SJCRH30 (cell line): Measurements from ENCODE around the gene CIB2. TPM values are rescaled to one million over a fixed set of nuclear protein-coding genes. Genes with fewer than 3 reads are reported as not detected.

ENCODE experiments used
- DNase-seq, 2 experiments: peaks; one replicate each; pipeline ENCODE4 v3.0.0-alpha.2; 2015 to 2020
- H3K27ac ChIP-seq: fragments of 250-450 bp; sonication (Bioruptor Pico); 2 replicates; pipeline ENCODE4 v1.5.1; 2020; ENCODE audit warnings: mild to moderate bottlenecking, moderate library complexity
- H3K27me3 ChIP-seq: fragments of 250-450 bp; sonication (Bioruptor Pico); 2 replicates; pipeline ENCODE4 v1.5.1; 2020; ENCODE audit warnings: mild to moderate bottlenecking, moderate library complexity
- H3K36me3 ChIP-seq: fragments of 250-450 bp; sonication (Bioruptor Pico); 2 replicates; pipeline ENCODE4 v1.5.1; 2020; ENCODE audit warnings: mild to moderate bottlenecking, moderate library complexity
- H3K4me1 ChIP-seq: fragments of 250-450 bp; sonication (Bioruptor Pico); 2 replicates; pipeline ENCODE4 v1.5.1; 2020; ENCODE audit warnings: mild to moderate bottlenecking, moderate library complexity
- H3K4me3 ChIP-seq: fragments of 250-450 bp; sonication (Bioruptor Pico); 2 replicates; pipeline ENCODE4 v1.5.1; 2020; ENCODE audit warnings: mild to moderate bottlenecking, moderate library complexity
- H3K9me3 ChIP-seq: fragments of 250-450 bp; sonication (Bioruptor Pico); replicated peaks from 2 replicates; pipeline ENCODE4 v1.5.1; 2020; ENCODE audit warnings: mild to moderate bottlenecking, moderate library complexity
- total RNA-seq: library from RNA; depleted of rRNA; stranded (reverse); fragments of >200 nt; shearing (Covaris generic); gene quantifications from 2 replicates; pipeline ENCODE4 v1.2.3, GENCODE V29; 2014

CIB2 gene
- total RNA-seq, 1 experiment from 2014 or later = 0.59 TPM

GRCh38 chr15:78090422-78091063, 40.7 kb downstream of the CIB2 start:
- DNase-seq = no peak
- H3K9me3 ChIP-seq = no peaks in the 10 kb centered on the region
- H3K36me3 ChIP-seq = no peaks in the 10 kb centered on the region
- peaks cover 41% of the 10 kb centered on the region for H3K4me1 ChIP-seq
- no peaks in the 10 kb centered on the region for H3K27me3 ChIP-seq
- no peak overlapping the region for H3K27ac ChIP-seq
- H3K4me3 ChIP-seq = no peak overlapping the region

- H3K9me3 ChIP-seq = no peaks in the 10 kb centered on the region
- no peaks in the 10 kb centered on the region for H3K36me3 ChIP-seq
- H3K4me3 ChIP-seq = no peak overlapping the region
- H3K27ac ChIP-seq = no peak overlapping the region
- peaks cover 31% of the 10 kb centered on the region for H3K4me1 ChIP-seq
- H3K27me3 ChIP-seq = no peaks in the 10 kb centered on the region
- DNase-seq = no peak
Observed at GRCh38 chr15:78088773-78089080, 42.5 kb downstream of the CIB2 start.

- no peak for DNase-seq
- H3K27me3 ChIP-seq = no peaks in the 10 kb centered on the region
- no peaks in the 10 kb centered on the region for H3K9me3 ChIP-seq
- no peak overlapping the region for H3K4me3 ChIP-seq
- no peak overlapping the region for H3K27ac ChIP-seq
- H3K4me1 ChIP-seq = peaks cover 28% of the 10 kb centered on the region
- no peaks in the 10 kb centered on the region for H3K36me3 ChIP-seq
Observed at GRCh38 chr15:78087951-78088772, 43.1 kb downstream of the CIB2 start.

GRCh38 chr15:78085928-78086327, 45.3 kb downstream of the CIB2 start:
- Histone ChIP-seq H3K36me3 (no peaks in the 10 kb centered on the region), H3K27ac (no peak overlapping the region), H3K27me3 (no peaks in the 10 kb centered on the region), H3K4me1 (peaks cover 14% of the 10 kb centered on the region), H3K4me3 (no peak overlapping the region), H3K9me3 (no peaks in the 10 kb centered on the region)
- DNase-seq = no peak

- no peak overlapping the region for H3K4me3 ChIP-seq
- H3K27ac ChIP-seq = no peak overlapping the region
- no peaks in the 10 kb centered on the region for H3K27me3 ChIP-seq
- H3K4me1 ChIP-seq = peaks cover 12% of the 10 kb centered on the region
- no peaks in the 10 kb centered on the region for H3K9me3 ChIP-seq
- H3K36me3 ChIP-seq = no peaks in the 10 kb centered on the region
- no peak for DNase-seq
Observed at GRCh38 chr15:78084449-78084750, 46.8 kb downstream of the CIB2 start.

GRCh38 chr15:78083687-78084448, 47.4 kb downstream of the CIB2 start:
- no peak for DNase-seq
- H3K27ac ChIP-seq = no peak overlapping the region
- no peaks in the 10 kb centered on the region for H3K36me3 ChIP-seq
- H3K9me3 ChIP-seq = no peaks in the 10 kb centered on the region
- no peaks in the 10 kb centered on the region for H3K27me3 ChIP-seq
- peaks cover 11% of the 10 kb centered on the region for H3K4me1 ChIP-seq
- H3K4me3 ChIP-seq = no peak overlapping the region

- Histone ChIP-seq H3K4me1 (peaks cover 11% of the 10 kb centered on the region; the same call in 1 of the 2 replicates), H3K9me3 (no peaks in the 10 kb centered on the region), H3K4me3 (no peak overlapping the region), H3K27me3 (no peaks in the 10 kb centered on the region), H3K27ac (no peak overlapping the region), H3K36me3 (no peaks in the 10 kb centered on the region)
- no peak for DNase-seq
Observed at GRCh38 chr15:78083186-78083585, 48.1 kb downstream of the CIB2 start.

- H3K36me3 ChIP-seq = no peaks in the 10 kb centered on the region
- H3K27ac ChIP-seq = no peak overlapping the region
- peaks cover 11% of the 10 kb centered on the region; the same call in 1 of the 2 replicates for H3K4me1 ChIP-seq
- no peaks in the 10 kb centered on the region for H3K27me3 ChIP-seq
- no peaks in the 10 kb centered on the region for H3K9me3 ChIP-seq
- no peak overlapping the region for H3K4me3 ChIP-seq
- DNase-seq = no peak
Observed at GRCh38 chr15:78082743-78083110, 48.5 kb downstream of the CIB2 start.

- H3K27me3 ChIP-seq = no peaks in the 10 kb centered on the region
- peaks cover 11% of the 10 kb centered on the region; the same call in 1 of the 2 replicates for H3K4me1 ChIP-seq
- H3K27ac ChIP-seq = no peak overlapping the region
- H3K36me3 ChIP-seq = no peaks in the 10 kb centered on the region
- H3K9me3 ChIP-seq = no peaks in the 10 kb centered on the region
- no peak for DNase-seq
- H3K4me3 ChIP-seq = no peak overlapping the region
Observed at GRCh38 chr15:78082106-78082742, 49.0 kb downstream of the CIB2 start.

- Histone ChIP-seq H3K4me3 (no peak overlapping the region), H3K27me3 (no peaks in the 10 kb centered on the region), H3K9me3 (no peaks in the 10 kb centered on the region), H3K36me3 (no peaks in the 10 kb centered on the region), H3K4me1 (peaks cover 19% of the 10 kb centered on the region; the same call in 1 of the 2 replicates), H3K27ac (no peak overlapping the region)
- no peak for DNase-seq
Observed at GRCh38 chr15:78080088-78080460, 51.2 kb downstream of the CIB2 start.

GRCh38 chr15:78079298-78080087, 51.8 kb downstream of the CIB2 start:
- H3K4me1 ChIP-seq = peaks cover 19% of the 10 kb centered on the region; the same call in 1 of the 2 replicates
- H3K9me3 ChIP-seq = no peaks in the 10 kb centered on the region
- H3K4me3 ChIP-seq = no peak overlapping the region
- no peaks in the 10 kb centered on the region for H3K27me3 ChIP-seq
- no peak overlapping the region for H3K27ac ChIP-seq
- H3K36me3 ChIP-seq = no peaks in the 10 kb centered on the region
- DNase-seq = no peak

GRCh38 chr15:78077871-78078210, 53.4 kb downstream of the CIB2 start:
- no peak overlapping the region for H3K27ac ChIP-seq
- no peaks in the 10 kb centered on the region for H3K27me3 ChIP-seq

GRCh38 chr15:78077053-78077870, 54.0 kb downstream of the CIB2 start, which contains the start of gene TBC1D2B:
Gene TBC1D2B (minus strand): TSS chr15:78077711. CDS start chr15:78077652, 59 bp downstream.
- Histone ChIP-seq H3K27me3 (no peaks in the 10 kb centered on the region), H3K36me3 (no peaks in the 10 kb centered on the region), H3K4me1 (peaks cover 33% of the 10 kb centered on the region), H3K9me3 (no peaks in the 10 kb centered on the region), H3K4me3 (peak within 1 kb of the TSS; percentile 100), H3K27ac (peak within 1 kb of the TSS; percentile 86)
- DNase-seq = peak; percentile 68 to 69

More at GRCh38 chr15:78077871-78078210, 53.4 kb downstream of the CIB2 start:
- Histone ChIP-seq H3K9me3 (no peaks in the 10 kb centered on the region), H3K4me1 (peaks cover 28% of the 10 kb centered on the region), H3K36me3 (no peaks in the 10 kb centered on the region), H3K4me3 (peak overlapping the region; percentile 100)
- DNase-seq = no peak
